DND-41 (cell line): ENCODE data around the gene HDDC3.

Experiments used
- ATAC-seq: fragments of 200-7000 bp; cut with Tn5 transposase; 3 replicates; pipeline ENCODE4 v1.9.1; 2021; ENCODE audit warnings: low read depth; ENCODE audit not compliant: insufficient read depth
- DNase-seq: peaks from one replicate; pipeline ENCODE4 v3.0.0-alpha.2; 2020
- H2AFZ ChIP-seq: 2 replicates; pipeline ENCODE4 v1.6.0; 2012; ENCODE audit warnings: low read depth, low read length
- H3K27ac ChIP-seq: 2 replicates; pipeline ENCODE4 v1.5.1; 2012; ENCODE audit warnings: low read length, inconsistent platforms
- H3K27me3 ChIP-seq: fragments of 200-600 bp; sonication (generic); 2 replicates; pipeline ENCODE4 v1.6.0; 2012; ENCODE audit warnings: low read length, mild to moderate bottlenecking, inconsistent platforms; ENCODE audit not compliant: insufficient read depth, poor library complexity
- H3K36me3 ChIP-seq: 2 replicates; pipeline ENCODE4 v1.5.1; 2012; ENCODE audit warnings: low read length, inconsistent platforms; ENCODE audit not compliant: insufficient read depth
- H3K4me1 ChIP-seq: 2 replicates; pipeline ENCODE4 v1.5.1; 2012; ENCODE audit warnings: mild to moderate bottlenecking, low read length; ENCODE audit not compliant: insufficient read depth
- H3K4me2 ChIP-seq: 2 replicates; pipeline ENCODE4 v1.6.0; 2012; ENCODE audit warnings: mild to moderate bottlenecking, moderate library complexity, low read length, inconsistent platforms; ENCODE audit not compliant: insufficient read depth
- H3K4me3 ChIP-seq, 2 experiments: fragments of 200-600 bp in 1 of 2; shearing (Covaris generic) in 1 of 2; 2 replicates each; pipeline ENCODE4 v1.5.1; 2012 to 2016; ENCODE audit warnings: inconsistent platforms in 2 of 2, low read length in 2 of 2, mild to moderate bottlenecking in 2 of 2, low read depth in 1 of 2, moderate library complexity in 1 of 2
- H3K79me2 ChIP-seq: 2 replicates; pipeline ENCODE4 v1.6.0; 2012; ENCODE audit warnings: low read length, inconsistent platforms; ENCODE audit not compliant: insufficient read depth
- H3K9ac ChIP-seq: 2 replicates; pipeline ENCODE4 v1.6.0; 2012; ENCODE audit warnings: low read depth, mild to moderate bottlenecking, inconsistent platforms, low read length, moderate library complexity
- H3K9me3 ChIP-seq: 2 replicates; pipeline ENCODE4 v1.5.1; 2012; ENCODE audit warnings: low read length, moderate library complexity, mild to moderate bottlenecking, inconsistent platforms; ENCODE audit not compliant: insufficient read depth, severe bottlenecking
- H4K20me1 ChIP-seq: 2 replicates; pipeline ENCODE4 v1.6.0; 2012; ENCODE audit warnings: low read length; ENCODE audit not compliant: insufficient read depth
- EZH2 ChIP-seq: IDR thresholded peaks from 3 replicates; pipeline ENCODE4 v1.6.1; 2012; ENCODE audit warnings: borderline replicate concordance, low read depth, mild to moderate bottlenecking, moderate library complexity, low read length, inconsistent platforms; ENCODE audit not compliant: severe bottlenecking
- TF ChIP-seq, protein P1 (sequence below): IDR thresholded peaks from 2 replicates; pipeline ENCODE4 v1.5.1; 2012; ENCODE audit warnings: borderline replicate concordance, low read length, moderate library complexity, mild to moderate bottlenecking; ENCODE audit not compliant: poor library complexity, severe bottlenecking; ENCODE audit errors: extremely low read depth

Gene HDDC3

GRCh38 chr15:90979582-90979981 lies 47.2 kb upstream of the HDDC3 start:
- H3K27me3 ChIP-seq, result no peaks in the 10 kb centered on the region
- H3K36me3 ChIP-seq, result peaks cover 96% of the 10 kb centered on the region
- no peak overlapping the region for H3K9ac ChIP-seq
- no peak overlapping the region for H3K4me2 ChIP-seq
- no peaks in the 10 kb centered on the region for H3K9me3 ChIP-seq
- H3K79me2 ChIP-seq, result peaks cover 25% of the 10 kb centered on the region
- peaks cover 6% of the 10 kb centered on the region; the same call in 1 of the 2 replicates for H4K20me1 ChIP-seq
- DNase-seq (no peak), ATAC-seq (no peak)
- no peak overlapping the region for H2AFZ ChIP-seq
- H3K4me3 ChIP-seq, result no peak overlapping the region
- H3K27ac ChIP-seq, result no peak overlapping the region
- TF ChIP-seq, protein P1, sequence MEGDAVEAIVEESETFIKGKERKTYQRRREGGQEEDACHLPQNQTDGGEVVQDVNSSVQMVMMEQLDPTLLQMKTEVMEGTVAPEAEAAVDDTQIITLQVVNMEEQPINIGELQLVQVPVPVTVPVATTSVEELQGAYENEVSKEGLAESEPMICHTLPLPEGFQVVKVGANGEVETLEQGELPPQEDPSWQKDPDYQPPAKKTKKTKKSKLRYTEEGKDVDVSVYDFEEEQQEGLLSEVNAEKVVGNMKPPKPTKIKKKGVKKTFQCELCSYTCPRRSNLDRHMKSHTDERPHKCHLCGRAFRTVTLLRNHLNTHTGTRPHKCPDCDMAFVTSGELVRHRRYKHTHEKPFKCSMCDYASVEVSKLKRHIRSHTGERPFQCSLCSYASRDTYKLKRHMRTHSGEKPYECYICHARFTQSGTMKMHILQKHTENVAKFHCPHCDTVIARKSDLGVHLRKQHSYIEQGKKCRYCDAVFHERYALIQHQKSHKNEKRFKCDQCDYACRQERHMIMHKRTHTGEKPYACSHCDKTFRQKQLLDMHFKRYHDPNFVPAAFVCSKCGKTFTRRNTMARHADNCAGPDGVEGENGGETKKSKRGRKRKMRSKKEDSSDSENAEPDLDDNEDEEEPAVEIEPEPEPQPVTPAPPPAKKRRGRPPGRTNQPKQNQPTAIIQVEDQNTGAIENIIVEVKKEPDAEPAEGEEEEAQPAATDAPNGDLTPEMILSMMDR, result no peak
- no peak for TF ChIP-seq EZH2
- no peaks in the 10 kb centered on the region for H3K4me1 ChIP-seq

DNA sequence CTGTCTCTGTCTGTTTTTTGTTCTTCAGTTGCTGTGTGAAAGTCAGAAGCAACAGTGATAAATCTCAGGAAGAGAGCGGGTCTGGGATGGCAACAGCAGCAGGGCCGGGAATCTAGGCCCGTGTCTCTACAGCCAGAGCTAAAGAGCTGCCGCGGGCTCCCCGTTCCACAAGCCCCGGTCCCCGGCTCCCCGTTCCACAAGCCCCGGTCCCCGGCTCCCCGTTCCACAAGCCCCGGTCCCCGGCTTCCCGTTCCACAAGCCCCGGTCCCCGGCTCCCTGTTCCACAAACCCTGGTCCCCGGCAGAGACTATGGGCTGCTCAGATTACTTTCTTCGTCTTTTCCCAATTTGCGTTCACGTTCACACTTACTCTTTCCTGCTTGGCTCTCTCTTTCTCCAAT lies 41.9 kb upstream of the HDDC3 start:
- Histone ChIP-seq H3K4me1 (no peaks in the 10 kb centered on the region), H3K79me2 (0 out of 2 replicates have a peak, but pooled peaks cover 2% of the 10 kb centered on the region), H2AFZ (no peak overlapping the region), H3K4me2 (no peak overlapping the region), H3K27me3 (no peaks in the 10 kb centered on the region), H4K20me1 (no peaks in the 10 kb centered on the region), H3K27ac (no peak overlapping the region), H3K9ac (no peak overlapping the region), H3K36me3 (peaks cover 86% of the 10 kb centered on the region), H3K4me3 (no peak overlapping the region), H3K9me3 (no peaks in the 10 kb centered on the region)
- DNase-seq (no peak), ATAC-seq (no peak)
- TF ChIP-seq EZH2, result no peak
- TF ChIP-seq, protein P1, result no peak

GRCh38 chr15:90972133-90972532 lies 39.8 kb upstream of the HDDC3 start:
- peaks cover 89% of the 10 kb centered on the region for H3K36me3 ChIP-seq
- no peak for TF ChIP-seq EZH2
- TF ChIP-seq, protein P1, result no peak
- ATAC-seq, result no peak

DNA sequence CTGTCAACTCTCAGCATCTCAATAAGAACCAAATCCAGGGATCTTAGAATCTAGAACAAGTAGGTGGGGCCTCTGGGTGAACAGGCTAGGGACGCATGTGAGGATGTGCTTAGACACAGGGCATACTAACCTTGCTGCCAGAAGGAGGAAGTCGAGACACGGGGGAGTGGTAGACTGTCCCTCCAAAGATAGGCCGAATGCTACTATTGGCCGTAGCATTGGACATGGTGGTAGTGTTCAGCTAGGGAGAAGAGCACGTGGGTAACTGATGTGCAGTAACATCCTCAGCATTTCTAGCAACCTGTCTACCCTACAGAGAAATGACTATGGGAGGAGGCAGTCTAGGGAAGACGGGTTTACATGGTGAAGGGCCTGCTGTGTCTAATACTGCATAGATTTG lies 37.9 kb upstream of the HDDC3 start:
- Histone ChIP-seq H3K4me2 (no peak overlapping the region), H4K20me1 (no peaks in the 10 kb centered on the region), H3K9me3 (no peaks in the 10 kb centered on the region), H3K4me1 (no peaks in the 10 kb centered on the region), H3K79me2 (no peaks in the 10 kb centered on the region; the same call in none of the 2 replicates), H3K9ac (no peak overlapping the region), H2AFZ (no peak overlapping the region), H3K4me3 (no peak overlapping the region), H3K27me3 (no peaks in the 10 kb centered on the region), H3K27ac (no peak overlapping the region), H3K36me3 (peaks cover 84% of the 10 kb centered on the region)
- no peak for DNase-seq
- TF ChIP-seq EZH2, result no peak
- TF ChIP-seq, protein P1, result no peak
- ATAC-seq, result no peak

More at GRCh38 chr15:90972133-90972532, 39.8 kb upstream of the HDDC3 start:
- Histone ChIP-seq H3K9me3 (no peaks in the 10 kb centered on the region), H3K4me3 (no peak overlapping the region), H3K27ac (no peak overlapping the region), H4K20me1 (no peaks in the 10 kb centered on the region), H3K9ac (no peak overlapping the region), H3K27me3 (no peaks in the 10 kb centered on the region), H2AFZ (no peak overlapping the region), H3K4me1 (no peaks in the 10 kb centered on the region), H3K79me2 (no peaks in the 10 kb centered on the region; the same call in 1 of the 2 replicates), H3K4me2 (no peak overlapping the region)
- DNase-seq, result no peak
